GM19099 (cell line): Measurements from ENCODE around the gene SLC2A4.

Experiments used
- POLR2A ChIP-seq: IDR thresholded peaks from 3 replicates; pipeline ENCODE4 v1.6.1; 2011; ENCODE audit warnings: low read depth; ENCODE audit not compliant: insufficient read length; ENCODE audit errors: extremely low read depth

Gene SLC2A4

DNA sequence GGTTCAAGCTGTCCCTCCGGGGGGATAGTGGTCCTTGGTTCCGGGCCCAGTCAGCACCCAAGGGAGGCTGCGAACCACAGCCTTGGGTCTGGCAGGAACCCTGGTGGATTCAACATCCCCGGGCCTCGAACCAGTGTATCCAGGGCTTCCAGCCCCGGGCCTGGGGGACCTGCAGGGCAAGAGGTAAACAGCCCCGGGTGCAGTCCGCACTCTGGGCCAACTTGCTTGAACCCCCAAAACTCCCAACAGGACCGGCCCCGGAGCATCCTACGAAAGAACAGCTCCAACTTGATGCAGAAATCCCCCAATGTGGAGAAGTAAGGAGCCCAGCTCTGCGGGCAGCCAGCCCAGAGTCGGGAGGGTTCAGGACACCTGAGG, 49.1 kb downstream of the SLC2A4 start:
- no peak for TF ChIP-seq POLR2A

DNA sequence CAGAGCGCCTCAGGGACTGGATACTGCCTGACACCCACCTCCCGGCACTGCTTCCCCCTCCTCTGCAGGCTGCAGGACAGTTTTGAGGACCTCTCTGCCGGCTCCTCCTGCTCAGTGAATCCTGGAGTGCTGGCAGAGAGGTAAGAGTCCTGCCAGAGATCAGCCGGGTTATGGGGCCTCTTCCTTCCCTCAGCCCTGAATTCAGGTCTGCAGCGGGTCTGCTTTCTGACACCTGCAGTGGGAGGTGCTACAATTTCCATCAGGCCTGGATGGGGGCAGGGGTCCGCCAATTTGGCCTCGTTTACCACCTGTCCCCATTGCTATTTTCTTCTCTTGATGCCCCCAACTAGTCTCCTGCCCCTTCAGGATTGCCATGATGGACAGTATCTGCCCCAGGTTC, 50.6 kb downstream of the SLC2A4 start:
- no peak for TF ChIP-seq POLR2A

DNA sequence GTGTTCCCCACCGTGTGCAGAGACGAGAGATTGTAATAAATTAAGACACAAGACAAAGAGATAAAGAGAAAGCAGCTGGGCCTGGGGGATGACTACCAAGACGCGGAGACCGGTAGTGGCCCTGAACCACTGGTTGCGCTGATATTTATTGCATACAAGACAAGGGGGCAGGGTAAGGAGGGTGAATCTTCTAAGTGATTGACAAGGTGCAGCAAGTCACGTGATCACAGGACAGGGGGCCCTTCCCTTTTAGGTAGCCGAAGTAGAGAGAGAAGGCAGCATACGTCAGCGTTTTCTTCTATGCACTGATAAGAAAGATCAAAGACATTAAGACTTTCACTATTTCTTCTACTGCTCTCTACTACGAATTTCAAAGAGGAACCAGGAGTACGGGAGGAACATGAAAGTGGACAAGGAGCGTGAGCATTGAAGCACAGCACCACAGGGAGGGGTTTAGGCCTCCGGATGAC, 51.1 kb downstream of the SLC2A4 start:
- TF ChIP-seq POLR2A, result peak; percentile 42

DNA sequence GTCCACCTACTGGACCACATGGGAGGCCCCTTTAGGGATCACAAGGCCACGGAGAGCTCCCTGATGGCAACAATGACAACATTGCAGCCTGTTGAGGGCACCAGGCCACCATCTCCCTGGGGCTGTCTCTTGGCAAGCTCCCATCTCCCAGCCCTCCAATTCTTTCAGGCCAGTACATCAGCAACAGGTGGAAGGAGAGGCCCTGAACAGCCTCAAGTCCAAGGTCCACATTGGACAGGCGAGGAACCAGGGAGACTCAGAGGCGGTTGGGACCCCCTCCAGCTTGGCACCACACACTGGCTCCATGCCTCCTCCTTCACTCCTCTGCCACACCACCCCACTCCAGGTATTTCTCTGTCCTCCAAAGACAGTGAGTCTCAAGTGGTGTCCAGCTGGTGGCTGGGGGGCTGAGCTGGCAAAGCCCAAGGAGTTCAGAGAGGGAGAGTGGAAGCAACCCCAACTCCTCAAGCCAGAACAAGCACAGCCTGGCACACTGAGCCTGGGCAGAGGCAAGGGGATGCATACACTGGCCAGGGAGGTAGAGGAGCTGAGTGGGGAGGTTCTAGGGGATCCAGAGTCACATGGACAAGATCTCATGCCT, 53.5 kb downstream of the SLC2A4 start:
- no peak for TF ChIP-seq POLR2A

GRCh38 chr17:7336240-7337175, 55.0 kb downstream of the SLC2A4 start, which contains the start of gene ACAP1:
Gene ACAP1 (plus strand): TSS chr17:7336529. CDS start chr17:7336735, 206 bp downstream.
- peak; percentile 47 for TF ChIP-seq POLR2A
